HG03520 (cell line): ENCODE results near the gene CYP4F11.
"Not testable (repeated sequence)": the region's sequence is repeated elsewhere in the genome, so short reads cannot be mapped to it uniquely, and the experiment has no call there.

Experiments
- ATAC-seq: cut with Tn5 transposase; IDR thresholded peaks from one replicate; pipeline ENCODE4 v1.9.1; 2021; ENCODE audit warnings: mild to moderate bottlenecking, moderate library complexity; ENCODE audit not compliant: unreplicated experiment

CYP4F11 gene

GRCh38 chr19:15885919-15886318, 48.4 kb downstream of the CYP4F11 start:
- ATAC-seq = no peak

- ATAC-seq = no peak
Measured at GRCh38 chr19:15885167-15885566, 49.2 kb downstream of the CYP4F11 start.

- not testable (repeated sequence) for ATAC-seq
Measured at GRCh38 chr19:15883329-15883728, 51.0 kb downstream of the CYP4F11 start.

GRCh38 chr19:15874821-15875474, 59.4 kb downstream of the CYP4F11 start:
- ATAC-seq = no peak

GRCh38 chr19:15873771-15874170, 60.6 kb downstream of the CYP4F11 start:
- not testable (repeated sequence) for ATAC-seq

GRCh38 chr19:15871570-15871969, 62.8 kb downstream of the CYP4F11 start:
- ATAC-seq = no peak

GRCh38 chr19:15869873-15870272, 64.5 kb downstream of the CYP4F11 start:
- ATAC-seq = no peak

GRCh38 chr19:15869109-15869555, 65.2 kb downstream of the CYP4F11 start:
- no peak for ATAC-seq

- ATAC-seq = no peak
Measured at GRCh38 chr19:15866636-15867035, 67.7 kb downstream of the CYP4F11 start.

GRCh38 chr19:15864824-15865223, 69.5 kb downstream of the CYP4F11 start:
- no peak for ATAC-seq

- ATAC-seq = no peak
Measured at GRCh38 chr19:15863272-15863671, 71.1 kb downstream of the CYP4F11 start.

GRCh38 chr19:15862444-15862843, 71.9 kb downstream of the CYP4F11 start:
- ATAC-seq = no peak
